Astrocyte (in vitro differentiated cells and primary cell): Measurements from ENCODE around the gene QARS1. TPM values are rescaled to one million over a fixed set of nuclear protein-coding genes. Genes with fewer than 3 reads are reported as not detected.

Experiments used
- DNase-seq: peaks from one replicate; pipeline ENCODE4 v3.0.0-alpha.2; 2010; ENCODE audit warnings: low read depth
- FAIRE-seq: peaks from 2 replicates; lab custom pipeline; 2011; peaks lifted over from hg19 to GRCh38; lab: Jason Lieb, UNC
- H2AFZ ChIP-seq: 2 replicates; pipeline ENCODE4 v1.6.0; 2012; ENCODE audit warnings: low read depth, low read length, inconsistent platforms
- H3K27ac ChIP-seq: 2 replicates; pipeline ENCODE4 v1.5.1; 2011; ENCODE audit warnings: low read depth, low read length, inconsistent platforms
- H3K27me3 ChIP-seq: 2 replicates; pipeline ENCODE4 v1.6.0; 2011; ENCODE audit warnings: low read length, inconsistent platforms; ENCODE audit not compliant: insufficient read depth
- H3K36me3 ChIP-seq: 2 replicates; pipeline ENCODE4 v1.5.1; 2011; ENCODE audit warnings: low read length, inconsistent platforms; ENCODE audit not compliant: insufficient read depth
- H3K4me1 ChIP-seq: 2 replicates; pipeline ENCODE4 v1.5.1; 2011; ENCODE audit warnings: low read length, inconsistent platforms; ENCODE audit not compliant: insufficient read depth
- H3K4me2 ChIP-seq: 2 replicates; pipeline ENCODE4 v1.6.0; 2012; ENCODE audit warnings: low read length, inconsistent platforms
- H3K4me3 ChIP-seq: 2 replicates; pipeline ENCODE4 v1.5.1; 2011; ENCODE audit warnings: low read depth, mild to moderate bottlenecking, low read length, inconsistent platforms; ENCODE audit not compliant: insufficient read depth
- H3K79me2 ChIP-seq: 2 replicates; pipeline ENCODE4 v1.6.0; 2012; ENCODE audit warnings: mild to moderate bottlenecking, low read length, inconsistent platforms; ENCODE audit not compliant: insufficient read depth
- H3K9ac ChIP-seq: 2 replicates; pipeline ENCODE4 v1.6.0; 2012; ENCODE audit warnings: mild to moderate bottlenecking, low read length, inconsistent platforms
- H3K9me3 ChIP-seq: 2 replicates; pipeline ENCODE4 v1.5.1; 2012; ENCODE audit warnings: low read depth, mild to moderate bottlenecking, low read length, inconsistent platforms; ENCODE audit not compliant: insufficient read depth
- H4K20me1 ChIP-seq: 2 replicates; pipeline ENCODE4 v1.6.0; 2012; ENCODE audit warnings: low read length, inconsistent platforms; ENCODE audit not compliant: insufficient read depth
- H3K27ac Mint-ChIP-seq: one replicate; pipeline ENCODE4 v1.8.0; 2021; ENCODE audit warnings: mild to moderate bottlenecking, mixed read lengths; ENCODE audit not compliant: unreplicated experiment
- H3K27me3 Mint-ChIP-seq: one replicate; pipeline ENCODE4 v1.8.0; 2021; ENCODE audit warnings: low read depth, mixed read lengths; ENCODE audit not compliant: unreplicated experiment
- H3K36me3 Mint-ChIP-seq: one replicate; pipeline ENCODE4 v1.8.0; 2021; ENCODE audit warnings: low read depth, mixed read lengths; ENCODE audit not compliant: unreplicated experiment
- H3K4me1 Mint-ChIP-seq: one replicate; pipeline ENCODE4 v1.8.0; 2021; ENCODE audit warnings: low read depth, mixed read lengths; ENCODE audit not compliant: unreplicated experiment
- H3K4me3 Mint-ChIP-seq: one replicate; pipeline ENCODE4 v1.8.0; 2021; ENCODE audit warnings: mild to moderate bottlenecking, moderate library complexity, mixed read lengths; ENCODE audit not compliant: unreplicated experiment
- H3K9me3 Mint-ChIP-seq: one replicate; pipeline ENCODE4 v1.8.0; 2021; ENCODE audit warnings: mild to moderate bottlenecking, mixed read lengths; ENCODE audit not compliant: unreplicated experiment
- CTCF ChIP-seq: IDR thresholded peaks from 2 replicates; pipeline ENCODE4 v1.5.1; 2011; ENCODE audit warnings: low read depth, mild to moderate bottlenecking, inconsistent platforms, low read length, moderate library complexity; ENCODE audit not compliant: insufficient read depth
- EZH2 ChIP-seq: IDR thresholded peaks from 2 replicates; pipeline ENCODE4 v1.6.1; 2012; ENCODE audit warnings: mild to moderate bottlenecking, low read length, inconsistent platforms; ENCODE audit not compliant: insufficient read depth
- total RNA-seq: library from RNA; stranded (reverse); gene quantifications from 2 replicates; pipeline ENCODE4 v1.2.1, GENCODE V29; 2021

QARS1 gene
- total RNA-seq, 1 donor from 2014 or later, result 189 TPM

GRCh38 chr3:49151610-49152009, 47.1 kb upstream of the QARS1 start:
- Histone ChIP-seq H3K9ac (no peak overlapping the region), H4K20me1 (no peaks in the 10 kb centered on the region), H2AFZ (no peak overlapping the region), H3K4me3 (no peak overlapping the region), H3K4me2 (no peak overlapping the region), H3K9me3 (no peaks in the 10 kb centered on the region), H3K36me3 (no peaks in the 10 kb centered on the region), H3K79me2 (no peaks in the 10 kb centered on the region), H3K4me1 (no peaks in the 10 kb centered on the region), H3K27ac (no peak overlapping the region), H3K27me3 (no peaks in the 10 kb centered on the region)
- Mint-ChIP-seq H3K27me3 (peaks cover 21% of the 10 kb centered on the region), H3K4me3 (no peak overlapping the region), H3K27ac (no peak overlapping the region), H3K4me1 (no peaks in the 10 kb centered on the region), H3K9me3 (no peaks in the 10 kb centered on the region), H3K36me3 (no peaks in the 10 kb centered on the region)
- TF ChIP-seq CTCF (no peak), EZH2 (no peak)
- FAIRE-seq (no peak), DNase-seq (no peak)

- peaks cover 20% of the 10 kb centered on the region for H3K27me3 Mint-ChIP-seq
- H3K27me3 ChIP-seq, result no peaks in the 10 kb centered on the region
- no peaks in the 10 kb centered on the region for H4K20me1 ChIP-seq
- no peak overlapping the region for H3K9ac ChIP-seq
- H3K4me3 ChIP-seq, result no peak overlapping the region
- no peak overlapping the region for H3K27ac Mint-ChIP-seq
- H3K9me3 ChIP-seq, result no peaks in the 10 kb centered on the region
- TF ChIP-seq CTCF (no peak), EZH2 (no peak)
- H3K4me2 ChIP-seq, result no peak overlapping the region
- H3K27ac ChIP-seq, result no peak overlapping the region
- H2AFZ ChIP-seq, result no peak overlapping the region
- H3K9me3 Mint-ChIP-seq, result no peaks in the 10 kb centered on the region
- no peak for DNase-seq
- no peak overlapping the region for H3K4me3 Mint-ChIP-seq
- H3K36me3 ChIP-seq, result no peaks in the 10 kb centered on the region
- FAIRE-seq, result no peak
- H3K79me2 ChIP-seq, result no peaks in the 10 kb centered on the region
- H3K4me1 Mint-ChIP-seq, result no peaks in the 10 kb centered on the region
- no peaks in the 10 kb centered on the region for H3K36me3 Mint-ChIP-seq
- no peaks in the 10 kb centered on the region for H3K4me1 ChIP-seq
These were observed 43.6 kb upstream of the QARS1 start for GRCh38 chr3:49148159-49148558.

GRCh38 chr3:49140080-49140479, 35.5 kb upstream of the QARS1 start:
- no peak for TF ChIP-seq EZH2
- no peak for TF ChIP-seq CTCF
- FAIRE-seq (no peak), DNase-seq (no peak)
- no peak overlapping the region for H3K27ac ChIP-seq
- Mint-ChIP-seq H3K9me3 (peaks cover 17% of the 10 kb centered on the region), H3K36me3 (peaks cover 2% of the 10 kb centered on the region), H3K27ac (no peak overlapping the region), H3K4me3 (no peak overlapping the region), H3K27me3 (peaks cover 4% of the 10 kb centered on the region), H3K4me1 (peaks cover 3% of the 10 kb centered on the region)
- H3K9me3 ChIP-seq, result no peaks in the 10 kb centered on the region
- no peak overlapping the region for H3K4me3 ChIP-seq
- no peak overlapping the region for H3K9ac ChIP-seq
- H3K79me2 ChIP-seq, result no peaks in the 10 kb centered on the region
- H2AFZ ChIP-seq, result no peak overlapping the region
- H3K27me3 ChIP-seq, result no peaks in the 10 kb centered on the region
- no peaks in the 10 kb centered on the region for H3K4me1 ChIP-seq
- H4K20me1 ChIP-seq, result no peaks in the 10 kb centered on the region
- no peaks in the 10 kb centered on the region for H3K36me3 ChIP-seq
- no peak overlapping the region for H3K4me2 ChIP-seq
